Kidney (tissue), 14 donors: Measurements from ENCODE around the gene GALNS. TPM values are rescaled to one million over a fixed set of nuclear protein-coding genes. Genes with fewer than 3 reads are reported as not detected.

Experiments
- DNase-seq, 5 donors: peaks; one replicate each; pipeline ENCODE4 v3.0.0-alpha.2; 2013 to 2020
- FAIRE-seq: peaks from 2 replicates; lab custom pipeline; 2012; peaks lifted over from hg19 to GRCh38; lab: Jason Lieb, UNC
- H3K27ac ChIP-seq, 2 donors: one replicate each; pipeline ENCODE4 v1.7.0; 2013; ENCODE audit warnings: low read depth in 2 of 2, low read length in 2 of 2, inconsistent platforms in 1 of 2
- H3K27me3 ChIP-seq: one replicate; pipeline ENCODE4 v1.7.1; 2013; ENCODE audit warnings: low read length, inconsistent platforms; ENCODE audit not compliant: control insufficient read depth, insufficient read depth
- H3K36me3 ChIP-seq, 3 donors: one replicate each; pipeline versions ENCODE4 v1.7.0 to v1.7.1; 2013; ENCODE audit warnings: low read length in 3 of 3, control low read depth in 1 of 3, inconsistent platforms in 1 of 3; ENCODE audit not compliant: insufficient read depth in 3 of 3, control insufficient read depth in 2 of 3
- H3K4me1 ChIP-seq, 3 donors: one replicate each; pipeline versions ENCODE4 v1.7.0 to v1.7.1; 2013; ENCODE audit warnings: low read length in 3 of 3, inconsistent platforms in 1 of 3, low read depth in 1 of 3; ENCODE audit not compliant: control insufficient read depth in 2 of 3, insufficient read depth in 2 of 3
- H3K4me3 ChIP-seq, 3 donors: one replicate each; pipeline versions ENCODE4 v1.7.0 to v1.8.1; 2013; ENCODE audit warnings: low read length in 3 of 3, control low read depth in 1 of 3, inconsistent platforms in 1 of 3
- H3K9ac ChIP-seq, 3 donors: one replicate each; pipeline versions ENCODE4 v1.7.0 to v1.7.1; 2013; ENCODE audit warnings: low read length in 3 of 3, control low read depth in 1 of 3, inconsistent platforms in 1 of 3
- H3K9me3 ChIP-seq, 3 donors: one replicate each; pipeline versions ENCODE4 v1.7.0 to v1.7.1; 2013; ENCODE audit warnings: low read length in 3 of 3, control low read depth in 1 of 3, inconsistent platforms in 1 of 3; ENCODE audit not compliant: control insufficient read depth in 2 of 3, insufficient read depth in 1 of 3
- intact Hi-C: fragments of 100-400 bp; cut with DNase I; formaldehyde crosslinking; loops from one replicate; pipeline ENCODE4 v1.11.1; 2022
- polyA plus RNA-seq: library from polyadenylated mRNA; stranded (reverse); fragments of 350-450 nt; fragmentation: Illumina TruSeq; extraction: RNeasy Lipid Tissue Mini Kit (QIAGEN cat#74804); gene quantifications from one replicate; pipeline ENCODE4 v1.2.3, GENCODE V29; 2014; ENCODE audit warnings: low read depth, low replicate concordance; ENCODE audit not compliant: insufficient read depth
- total RNA-seq: library from RNA; stranded (reverse); fragmentation: NEBNext Ultra II Directional; extraction: Animal tissue kit (Norgen Biotek cat#: 25700); gene quantifications from one replicate; pipeline ENCODE4 v1.2.1, GENCODE V29; 2021
- TF ChIP-seq, protein P1 (sequence below): IDR thresholded peaks from 3 replicates; pipeline ENCODE4 v1.5.1; 2012; ENCODE audit warnings: mild to moderate bottlenecking, moderate library complexity, borderline replicate concordance; ENCODE audit not compliant: insufficient read depth; ENCODE audit errors: extremely low read depth
- donor health status: control.
- donor health status: control.
- donor health status: control.
- donor health status: control.
- donor health status: control.
- donor health status: DM: yes; HTN: yes; CAD: no.
- donor health status: Normal renal cell carcinoma (clear cell type).

GALNS gene
- total and polyA plus RNA-seq, 2 donors from 2014 or later = 15.8 to 37.2 TPM

DNA sequence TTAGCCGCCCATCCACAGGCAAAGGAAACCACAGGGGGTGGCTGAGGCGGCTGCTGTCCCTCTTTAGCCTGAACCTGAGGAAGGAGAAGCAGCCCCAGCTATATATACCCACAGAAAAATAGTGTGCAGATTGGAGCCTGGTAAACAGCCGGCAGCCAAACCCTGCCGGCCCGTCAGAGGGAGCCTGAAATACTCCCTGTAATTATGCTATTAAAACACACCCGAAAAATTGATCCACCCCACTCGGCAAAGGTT is 78.5 kb downstream of the GALNS start:
- TF ChIP-seq, protein P1, sequence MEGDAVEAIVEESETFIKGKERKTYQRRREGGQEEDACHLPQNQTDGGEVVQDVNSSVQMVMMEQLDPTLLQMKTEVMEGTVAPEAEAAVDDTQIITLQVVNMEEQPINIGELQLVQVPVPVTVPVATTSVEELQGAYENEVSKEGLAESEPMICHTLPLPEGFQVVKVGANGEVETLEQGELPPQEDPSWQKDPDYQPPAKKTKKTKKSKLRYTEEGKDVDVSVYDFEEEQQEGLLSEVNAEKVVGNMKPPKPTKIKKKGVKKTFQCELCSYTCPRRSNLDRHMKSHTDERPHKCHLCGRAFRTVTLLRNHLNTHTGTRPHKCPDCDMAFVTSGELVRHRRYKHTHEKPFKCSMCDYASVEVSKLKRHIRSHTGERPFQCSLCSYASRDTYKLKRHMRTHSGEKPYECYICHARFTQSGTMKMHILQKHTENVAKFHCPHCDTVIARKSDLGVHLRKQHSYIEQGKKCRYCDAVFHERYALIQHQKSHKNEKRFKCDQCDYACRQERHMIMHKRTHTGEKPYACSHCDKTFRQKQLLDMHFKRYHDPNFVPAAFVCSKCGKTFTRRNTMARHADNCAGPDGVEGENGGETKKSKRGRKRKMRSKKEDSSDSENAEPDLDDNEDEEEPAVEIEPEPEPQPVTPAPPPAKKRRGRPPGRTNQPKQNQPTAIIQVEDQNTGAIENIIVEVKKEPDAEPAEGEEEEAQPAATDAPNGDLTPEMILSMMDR = no peak
- no peak overlapping the region for H3K9ac ChIP-seq
- H3K9me3 ChIP-seq = no peaks in the 10 kb centered on the region
- FAIRE-seq = no peak
- no peak overlapping the region for H3K27ac ChIP-seq
- no peaks in the 10 kb centered on the region for H3K27me3 ChIP-seq
- H3K4me3 ChIP-seq = no peak overlapping the region
- DNase-seq = no peak
- H3K4me1 ChIP-seq = peaks cover 0 to 35% (median 15%) of the 10 kb centered on the region in 3 donors
- H3K36me3 ChIP-seq = no peaks in the 10 kb centered on the region
- intact Hi-C loops = no loop called here

DNA sequence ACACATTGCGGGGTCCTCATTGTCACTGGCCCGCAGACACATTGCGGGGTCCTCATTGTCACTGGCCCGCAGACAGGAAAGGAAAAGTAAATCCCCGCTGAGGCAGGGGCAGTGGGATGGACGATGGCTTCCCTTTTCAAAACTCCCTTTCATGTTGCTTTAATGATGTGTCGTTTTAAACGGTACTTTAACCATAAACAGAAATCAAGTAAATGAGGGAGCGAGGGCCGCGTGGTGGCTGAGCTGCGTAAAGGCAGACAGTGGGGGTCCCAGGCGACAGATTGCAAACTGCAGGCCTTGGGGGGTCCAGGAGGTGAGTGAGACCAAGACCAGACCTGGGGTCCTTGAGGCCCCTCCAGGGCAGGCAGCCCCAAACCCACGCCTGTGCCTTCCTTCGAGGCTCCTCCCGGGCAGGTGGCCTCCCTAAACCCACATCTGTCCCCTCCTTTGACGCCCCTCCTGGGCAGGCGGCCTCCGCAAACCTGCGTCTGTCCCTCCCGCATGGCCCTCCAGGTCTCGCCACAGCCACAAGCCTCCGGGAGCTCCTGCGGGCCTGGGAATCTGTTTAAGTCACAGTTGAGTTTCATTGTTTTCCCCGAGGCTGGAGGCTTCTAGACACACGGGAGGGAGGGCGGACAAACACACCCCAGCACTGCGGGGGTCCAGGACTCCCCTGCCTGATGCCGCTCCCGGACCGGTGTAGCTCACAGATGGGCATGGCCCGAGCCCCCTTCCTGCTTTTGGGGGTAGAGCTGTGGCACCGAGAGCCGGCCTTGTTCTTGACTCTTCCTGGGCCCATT is 79.1 kb downstream of the GALNS start:
- no peaks in the 10 kb centered on the region for H3K36me3 ChIP-seq
- H3K27ac ChIP-seq = no peak overlapping the region
- TF ChIP-seq, protein P1 = no peak
- no peaks in the 10 kb centered on the region for H3K9me3 ChIP-seq
- H3K27me3 ChIP-seq = no peaks in the 10 kb centered on the region
- no peak overlapping the region for H3K9ac ChIP-seq
- H3K4me3 ChIP-seq = no peak overlapping the region
- FAIRE-seq (no peak), DNase-seq (no peak)
- H3K4me1 ChIP-seq = peaks cover 0 to 38% (median 11%) of the 10 kb centered on the region in 3 donors
- intact Hi-C loops = no loop called here

DNA sequence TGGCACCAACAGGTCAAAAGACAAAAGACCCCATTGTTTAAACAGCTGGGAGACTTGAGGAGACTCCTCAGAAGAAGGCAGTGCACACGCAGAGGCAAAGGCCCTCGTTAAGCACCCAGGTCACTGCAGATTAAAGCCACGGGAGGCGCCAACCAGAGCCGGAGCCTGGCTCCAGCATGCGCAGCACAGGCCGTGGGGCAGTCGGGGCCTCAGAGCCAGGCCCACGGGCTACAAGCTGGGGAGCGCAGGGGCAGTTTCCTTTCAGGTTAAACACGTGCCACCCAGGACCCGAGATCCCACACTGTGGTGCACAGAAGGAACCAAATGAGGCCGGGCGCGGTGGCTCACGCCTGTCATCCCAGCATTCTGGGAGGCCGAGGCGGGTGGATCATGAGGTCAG is 80.9 kb downstream of the GALNS start:
- intact Hi-C loops = no loop called here
- DNase-seq = no peak
- TF ChIP-seq, protein P1 = no peak
- FAIRE-seq = no peak
- Histone ChIP-seq H3K27ac (no peak overlapping the region), H3K9ac (no peak overlapping the region), H3K4me3 (no peak overlapping the region), H3K27me3 (no peaks in the 10 kb centered on the region), H3K9me3 (no peaks in the 10 kb centered on the region), H3K36me3 (no peaks in the 10 kb centered on the region), H3K4me1 (peaks cover 0 to 37% (median 8%) of the 10 kb centered on the region in 3 donors)
